HepG2 (cell line): ENCODE measurements around the gene CCDC154. TPM values are rescaled to one million over a fixed set of nuclear protein-coding genes. Genes with fewer than 3 reads are reported as not detected.

Experiments used
- ELF3 ChIP-seq: IDR thresholded peaks from 2 replicates; pipeline ENCODE4 v1.6.1; 2016; ENCODE audit warnings: missing genetic modification reagents, missing compliant biosample characterization
- FLYWCH1 ChIP-seq: sonication (generic); formaldehyde crosslinking; IDR thresholded peaks from 2 replicates; pipeline ENCODE4 v1.8.1; 2023; ENCODE audit warnings: mild to moderate bottlenecking, missing genetic modification reagents
- HDAC6 ChIP-seq: fragments of 200-600 bp; sonication (generic); IDR thresholded peaks from 2 replicates; pipeline ENCODE4 v1.7.0; 2017; ENCODE audit warnings: mild to moderate bottlenecking, antibody characterized with exemption, low read length, low read depth
- KDM5A ChIP-seq: fragments of 200-600 bp; sonication (generic); IDR thresholded peaks from 2 replicates; pipeline ENCODE4 v1.7.0; 2018; ENCODE audit warnings: antibody characterized with exemption, mild to moderate bottlenecking, low read length, borderline replicate concordance
- MTF2 ChIP-seq: sonication (generic); formaldehyde crosslinking; IDR thresholded peaks from 2 replicates; pipeline ENCODE4 v1.5.0; 2020; ENCODE audit warnings: missing genetic modification reagents, borderline replicate concordance
- SOX13 ChIP-seq, 3 experiments: fragments of 450-650 bp in 1 of 3; sonication (generic) in 1 of 3; formaldehyde crosslinking in 1 of 3; IDR thresholded peaks in 2 of 3; conservative IDR thresholded peaks in 1 of 3; 2 replicates each; pipeline versions ENCODE4 v1.5.0 to v1.6.1; 2016 to 2020; ENCODE audit warnings: antibody characterized with exemption in 1 of 3, mild to moderate bottlenecking in 1 of 3, missing compliant biosample characterization in 1 of 3, missing genetic modification reagents in 1 of 3, moderate library complexity in 1 of 3
- SOX6 ChIP-seq, 2 experiments: fragments of 450-650 bp in 1 of 2; sonication (generic) in 1 of 2; formaldehyde crosslinking in 1 of 2; IDR thresholded peaks; 2 replicates each; pipeline versions ENCODE4 v1.4.0 to v1.6.1; 2017 to 2020; ENCODE audit warnings: antibody characterized with exemption in 1 of 2, mild to moderate bottlenecking in 1 of 2, missing genetic modification reagents in 1 of 2
- THRA ChIP-seq: sonication (generic); formaldehyde crosslinking; IDR thresholded peaks from 2 replicates; pipeline ENCODE4 v1.4.0; 2020; ENCODE audit warnings: missing genetic modification reagents, borderline replicate concordance
- TP53 ChIP-seq: sonication (generic); formaldehyde crosslinking; conservative IDR thresholded peaks from 2 replicates; pipeline ENCODE4 v1.4.0; 2020; ENCODE audit warnings: missing genetic modification reagents
- TRIM22 ChIP-seq: fragments of 450-650 bp; IDR thresholded peaks from 2 replicates; pipeline ENCODE4 v1.6.1; 2017
- UBTF ChIP-seq: sonication (generic); formaldehyde crosslinking; IDR thresholded peaks from 2 replicates; pipeline ENCODE4 v1.4.0; 2020; ENCODE audit warnings: mild to moderate bottlenecking, missing genetic modification reagents
- ZBTB46 ChIP-seq: sonication (generic); formaldehyde crosslinking; IDR thresholded peaks from 2 replicates; pipeline ENCODE4 v1.4.0; 2020; ENCODE audit warnings: mild to moderate bottlenecking, missing genetic modification reagents, borderline replicate concordance
- ZKSCAN5 ChIP-seq: sonication (generic); formaldehyde crosslinking; IDR thresholded peaks from 2 replicates; pipeline ENCODE4 v1.5.1; 2020; ENCODE audit warnings: mild to moderate bottlenecking, missing genetic modification reagents
- ZNF160 ChIP-seq: sonication (generic); formaldehyde crosslinking; IDR thresholded peaks from 2 replicates; pipeline ENCODE4 v1.8.0; 2022; ENCODE audit warnings: mild to moderate bottlenecking, inconsistent platforms, missing genetic modification reagents
- ZNF275 ChIP-seq: sonication (generic); formaldehyde crosslinking; IDR thresholded peaks from 2 replicates; pipeline ENCODE4 v1.8.0; 2022; ENCODE audit warnings: missing genetic modification reagents, mild to moderate bottlenecking, inconsistent platforms, borderline replicate concordance
- ZNF704 ChIP-seq: sonication (generic); formaldehyde crosslinking; IDR thresholded peaks from 2 replicates; pipeline ENCODE4 v1.8.1; 2023; ENCODE audit warnings: mild to moderate bottlenecking, inconsistent platforms, moderate library complexity, missing genetic modification reagents, borderline replicate concordance
- ZNF761 ChIP-seq: sonication (generic); formaldehyde crosslinking; conservative IDR thresholded peaks from 2 replicates; pipeline ENCODE4 v1.4.0; 2020; ENCODE audit warnings: mild to moderate bottlenecking, missing genetic modification reagents
- polyA plus RNA-seq, 8 experiments: library from polyadenylated mRNA; depleted of rRNA in 3 of 8; stranded (reverse) in 7 of 8; unstranded in 1 of 8; fragments of >200 nt; fragmentation: Illumina TruSeq in 4 of 8; extraction: Trizol in 4 of 8; gene quantifications; 2 replicates each; pipeline versions ENCODE4 v1.2.1 to v1.2.3, GENCODE V29; 2011 to 2016; ENCODE audit warnings: low read depth in 4 of 8, missing spikeins in 1 of 8, mixed read lengths in 1 of 8; ENCODE audit not compliant: insufficient read depth in 1 of 8
- total RNA-seq, 5 experiments: library from RNA; depleted of rRNA; stranded (reverse); fragments of >200 nt; fragmentation: Illumina TruSeq; extraction: Trizol; gene quantifications; 2 replicates each; pipeline ENCODE4 v1.2.3, GENCODE V29; 2016; ENCODE audit warnings: low read depth in 1 of 5

Gene CCDC154
- total and polyA plus RNA-seq, 2 of the 13 experiments (the other 11 are each of a cell fraction or from before 2014, with no cell fraction given) = 0.92 to 1.5 TPM

GRCh38 chr16:1413684-1414531, 30.4 kb downstream of the CCDC154 start (continued):
- no peak for TF ChIP-seq ZBTB46 (CRISPR knock-in tag)
- TF ChIP-seq MTF2 (CRISPR knock-in tag) = no peak
- no peak for TF ChIP-seq SOX6 (IDR thresholded peaks at IDR 0.05)
- peak; percentile 36 for TF ChIP-seq SOX6 (CRISPR knock-in tag; IDR thresholded peaks at IDR 0.05)
- no peak for TF ChIP-seq ZKSCAN5
- TF ChIP-seq KDM5A = 0 out of 2 replicates have a peak, but pooled peaks have one; percentile 19
- TF ChIP-seq UBTF (CRISPR knock-in tag) = peak; percentile 59; the same call in 1 of the 2 replicates
- TF ChIP-seq TRIM22 = no peak
- TF ChIP-seq THRA = peak; percentile 8; the same call in 1 of the 2 replicates
- no peak for TF ChIP-seq ZNF275 (CRISPR knock-in tag)
- TF ChIP-seq ZNF160 (CRISPR knock-in tag) = no peak
- 0 out of 2 replicates have a peak, but pooled peaks have one; percentile 4 for TF ChIP-seq ELF3
- no peak for TF ChIP-seq ZNF761 (CRISPR knock-in tag)
- no peak for TF ChIP-seq HDAC6
- TF ChIP-seq FLYWCH1 (CRISPR knock-in tag) = no peak
- TF ChIP-seq ZNF704 (CRISPR knock-in tag) = no peak
- TF ChIP-seq SOX13 (IDR thresholded peaks at IDR 0.05) = no peak
- no peak for TF ChIP-seq SOX13 (CRISPR knock-in tag; conservative IDR thresholded peaks at IDR 0.05 in 1 of 2, IDR thresholded peaks at IDR 0.05 in 1 of 2)
- TF ChIP-seq TP53 (CRISPR knock-in tag) = no peak
